H1 (cell line): ENCODE results near the gene DAZAP1.

Source experiments
- EZH2 ChIP-seq: fragments of 200-600 bp; sonication (generic); IDR thresholded peaks from 2 replicates; pipeline ENCODE4 v1.7.1; 2012; ENCODE audit warnings: low read depth, mild to moderate bottlenecking, moderate library complexity, low read length, inconsistent platforms; ENCODE audit not compliant: severe bottlenecking
- NRF1 ChIP-seq: IDR thresholded peaks from 2 replicates; pipeline ENCODE4 v1.6.1; 2011; ENCODE audit warnings: mild to moderate bottlenecking, low read depth, low read length, improper control_type of control experiment
- POU5F1 ChIP-seq: IDR thresholded peaks from 2 replicates; pipeline ENCODE4 v1.6.1; 2011; ENCODE audit warnings: low read depth, mild to moderate bottlenecking, low read length, moderate library complexity
- SIN3A ChIP-seq, 2 experiments: IDR thresholded peaks in 1 of 2; conservative IDR thresholded peaks in 1 of 2; 2 replicates each; pipeline ENCODE4 v1.6.1; 2011 to 2012; ENCODE audit warnings: low read length in 2 of 2, improper control_type of control experiment in 1 of 2, low read depth in 1 of 2, mild to moderate bottlenecking in 1 of 2
- TF ChIP-seq, protein P1 (sequence below): IDR thresholded peaks from 2 replicates; pipeline ENCODE4 v1.6.1; 2012; ENCODE audit warnings: low read length, inconsistent platforms
- TF ChIP-seq, protein P2 (sequence below), 3 experiments: IDR thresholded peaks; 1 replicate in 2 of 3; 2 replicates in 1 of 3; pipeline versions ENCODE4 v1.5.1 to v1.6.1; 2011; ENCODE audit warnings: low read length in 3 of 3, mild to moderate bottlenecking in 3 of 3, inconsistent platforms in 2 of 3, low read depth in 1 of 3, moderate library complexity in 1 of 3; ENCODE audit not compliant: insufficient read depth in 1 of 3; ENCODE audit errors: control extremely low read depth in 1 of 3

DNA sequence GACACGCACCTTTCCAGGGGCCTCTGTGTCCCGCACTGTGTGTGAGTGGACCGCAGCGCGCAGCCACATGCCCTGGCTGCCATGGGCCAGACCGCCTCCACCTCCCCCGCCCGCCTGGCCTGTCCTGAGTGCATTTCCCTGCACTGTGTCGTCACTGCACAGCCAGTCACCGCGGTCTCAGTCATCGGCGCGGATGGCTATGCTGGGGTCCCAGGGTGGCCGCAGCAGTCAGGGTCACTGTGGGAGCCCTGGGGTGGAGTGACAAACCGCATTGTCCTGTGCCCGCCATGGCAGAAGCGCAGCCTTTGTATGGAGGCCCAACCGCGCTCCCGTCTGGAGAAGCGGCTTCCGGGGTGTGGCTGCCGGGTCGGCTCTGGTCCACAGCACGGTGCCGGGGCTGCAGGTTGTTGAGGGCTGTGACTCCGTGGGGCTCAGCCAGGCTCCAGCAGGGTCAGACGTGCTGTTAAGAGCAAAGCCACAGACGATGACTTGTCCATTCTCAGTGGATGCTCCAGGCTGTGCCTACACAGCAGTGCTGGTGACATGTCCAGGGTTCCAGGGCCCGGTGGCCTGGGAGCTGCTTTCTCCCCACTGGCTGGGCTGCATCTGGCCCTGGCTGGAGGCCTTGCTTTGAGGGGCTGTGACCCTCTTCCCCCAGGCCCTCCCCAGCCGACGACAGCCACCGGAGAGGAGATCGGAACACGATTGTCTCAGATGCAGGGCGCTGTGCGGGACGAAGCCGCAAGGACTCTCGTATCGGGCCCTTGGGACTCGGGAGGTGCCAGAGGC, 30.0 kb upstream of the DAZAP1 start:
- TF ChIP-seq EZH2 = no peak
- TF ChIP-seq POU5F1 = no peak
- TF ChIP-seq, protein P1, sequence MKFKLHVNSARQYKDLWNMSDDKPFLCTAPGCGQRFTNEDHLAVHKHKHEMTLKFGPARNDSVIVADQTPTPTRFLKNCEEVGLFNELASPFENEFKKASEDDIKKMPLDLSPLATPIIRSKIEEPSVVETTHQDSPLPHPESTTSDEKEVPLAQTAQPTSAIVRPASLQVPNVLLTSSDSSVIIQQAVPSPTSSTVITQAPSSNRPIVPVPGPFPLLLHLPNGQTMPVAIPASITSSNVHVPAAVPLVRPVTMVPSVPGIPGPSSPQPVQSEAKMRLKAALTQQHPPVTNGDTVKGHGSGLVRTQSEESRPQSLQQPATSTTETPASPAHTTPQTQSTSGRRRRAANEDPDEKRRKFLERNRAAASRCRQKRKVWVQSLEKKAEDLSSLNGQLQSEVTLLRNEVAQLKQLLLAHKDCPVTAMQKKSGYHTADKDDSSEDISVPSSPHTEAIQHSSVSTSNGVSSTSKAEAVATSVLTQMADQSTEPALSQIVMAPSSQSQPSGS = no peak
- TF ChIP-seq, protein P2, sequence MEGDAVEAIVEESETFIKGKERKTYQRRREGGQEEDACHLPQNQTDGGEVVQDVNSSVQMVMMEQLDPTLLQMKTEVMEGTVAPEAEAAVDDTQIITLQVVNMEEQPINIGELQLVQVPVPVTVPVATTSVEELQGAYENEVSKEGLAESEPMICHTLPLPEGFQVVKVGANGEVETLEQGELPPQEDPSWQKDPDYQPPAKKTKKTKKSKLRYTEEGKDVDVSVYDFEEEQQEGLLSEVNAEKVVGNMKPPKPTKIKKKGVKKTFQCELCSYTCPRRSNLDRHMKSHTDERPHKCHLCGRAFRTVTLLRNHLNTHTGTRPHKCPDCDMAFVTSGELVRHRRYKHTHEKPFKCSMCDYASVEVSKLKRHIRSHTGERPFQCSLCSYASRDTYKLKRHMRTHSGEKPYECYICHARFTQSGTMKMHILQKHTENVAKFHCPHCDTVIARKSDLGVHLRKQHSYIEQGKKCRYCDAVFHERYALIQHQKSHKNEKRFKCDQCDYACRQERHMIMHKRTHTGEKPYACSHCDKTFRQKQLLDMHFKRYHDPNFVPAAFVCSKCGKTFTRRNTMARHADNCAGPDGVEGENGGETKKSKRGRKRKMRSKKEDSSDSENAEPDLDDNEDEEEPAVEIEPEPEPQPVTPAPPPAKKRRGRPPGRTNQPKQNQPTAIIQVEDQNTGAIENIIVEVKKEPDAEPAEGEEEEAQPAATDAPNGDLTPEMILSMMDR (IDR thresholded peaks at IDR 0.05; ENCODE audit: control extremely low read depth in 1 of 3, insufficient read depth in 1 of 3, low read depth in 1 of 3, low read length in 3 of 3) = no peak
- no peak for TF ChIP-seq SIN3A (conservative IDR thresholded peaks at IDR 0.05 in 1 of 2, IDR thresholded peaks at IDR 0.05 in 1 of 2; ENCODE audit: low read depth in 1 of 2, low read length in 2 of 2)
- no peak for TF ChIP-seq NRF1
